ENCODE results near the gene ETHE1.

ETHE1 gene

DNA sequence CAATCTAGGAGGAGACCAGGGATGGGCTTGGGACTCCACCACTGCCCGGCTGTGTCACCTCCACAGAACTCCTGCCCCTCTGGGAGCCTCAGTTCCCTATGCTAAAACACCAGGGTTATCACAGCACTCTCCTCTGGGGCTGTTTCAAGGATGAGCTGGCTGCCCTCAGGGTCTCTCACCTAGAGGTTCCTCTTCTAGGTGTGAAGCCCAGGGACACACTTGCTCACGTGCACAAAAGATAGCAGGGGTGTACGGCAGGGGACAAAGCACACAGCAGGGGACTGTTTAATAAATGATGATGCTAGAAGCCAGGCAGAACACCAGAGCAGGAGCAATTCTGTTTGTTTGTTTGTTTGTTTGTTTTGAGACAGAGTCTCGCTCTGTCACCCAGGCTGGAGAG lies 44.8 kb downstream of the ETHE1 start:
- no peak overlapping the region for H3K4me3 ChIP-seq (ENCODE audit: low read depth, low read length)
- TF ChIP-seq CTCF (IDR thresholded peaks at IDR 0.05; ENCODE audit: low read depth, low read length, missing control alignments): no peak
- DNase-seq (ENCODE audit: low read depth): no peak

GRCh38 chr19:43481701-43482100 lies 45.3 kb downstream of the ETHE1 start:
- no peak for TF ChIP-seq CTCF (IDR thresholded peaks at IDR 0.05; ENCODE audit: low read depth, low read length, missing control alignments)
- no peak overlapping the region for H3K4me3 ChIP-seq (ENCODE audit: low read depth, low read length)
- no peak for DNase-seq (ENCODE audit: low read depth)

DNA sequence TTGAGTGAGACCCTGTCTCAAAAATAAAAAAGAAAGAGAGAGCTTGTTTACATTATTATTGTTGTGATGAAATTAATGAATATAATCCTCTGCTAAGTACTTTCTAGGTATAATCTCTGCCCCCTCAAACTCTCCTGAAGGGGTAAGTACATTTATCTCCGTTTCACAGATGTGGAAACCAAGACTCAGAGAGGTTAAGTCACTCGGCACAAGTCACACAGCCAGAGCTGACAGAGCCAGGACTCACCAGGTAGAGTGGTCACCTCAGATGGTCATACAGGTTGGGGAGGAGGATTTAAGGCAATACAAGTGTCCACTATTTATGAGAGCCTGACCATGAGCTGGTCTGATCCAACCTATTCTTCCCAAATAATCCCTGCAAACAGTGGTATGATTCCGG lies 46.4 kb downstream of the ETHE1 start:
- DNase-seq (ENCODE audit: low read depth): no peak
- no peak overlapping the region for H3K4me3 ChIP-seq (ENCODE audit: low read depth, low read length)
- no peak for TF ChIP-seq CTCF (IDR thresholded peaks at IDR 0.05; ENCODE audit: low read depth, low read length, missing control alignments)

GRCh38 chr19:43479961-43480561 lies 46.9 kb downstream of the ETHE1 start:
- no peak for DNase-seq (ENCODE audit: low read depth)
- no peak for TF ChIP-seq CTCF (IDR thresholded peaks at IDR 0.05; ENCODE audit: low read depth, low read length, missing control alignments)

DNA sequence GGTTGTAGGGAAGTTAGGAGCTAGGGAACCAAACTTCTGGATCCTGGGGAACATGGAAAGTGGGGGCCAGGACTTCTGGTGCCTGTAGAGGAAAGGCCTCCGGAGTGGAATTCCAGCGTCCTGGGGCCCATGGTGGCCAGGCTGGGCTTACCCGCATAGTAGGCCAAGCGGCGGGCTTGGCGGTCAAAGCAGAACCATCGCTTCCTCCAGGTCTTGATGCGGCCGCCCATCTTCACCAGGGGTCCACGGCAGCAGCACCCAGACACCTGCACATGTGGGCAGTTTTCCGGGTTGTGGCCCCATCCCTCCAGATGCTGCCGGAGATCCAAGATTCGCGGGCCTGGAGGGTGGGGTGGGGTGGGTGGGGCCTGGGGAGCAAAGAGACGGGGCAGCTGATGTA lies 47.8 kb downstream of the ETHE1 start:
- no peak overlapping the region for H3K4me3 ChIP-seq (ENCODE audit: low read depth, low read length)
- DNase-seq (ENCODE audit: low read depth): no peak
- no peak for TF ChIP-seq CTCF (IDR thresholded peaks at IDR 0.05; ENCODE audit: low read depth, low read length, missing control alignments)

More at GRCh38 chr19:43479961-43480561, 46.9 kb downstream of the ETHE1 start:
- no peak overlapping the region for H3K4me3 ChIP-seq (ENCODE audit: low read depth, low read length)

- no peak for DNase-seq (ENCODE audit: low read depth)
- H3K4me3 ChIP-seq (ENCODE audit: low read depth, low read length): no peak overlapping the region
- no peak for TF ChIP-seq CTCF (IDR thresholded peaks at IDR 0.05; ENCODE audit: low read depth, low read length, missing control alignments)
Measured at GRCh38 chr19:43478323-43478722, 48.7 kb downstream of the ETHE1 start.

GRCh38 chr19:43476606-43477005 lies 50.4 kb downstream of the ETHE1 start:
- no peak overlapping the region for H3K4me3 ChIP-seq (ENCODE audit: low read depth, low read length)
- TF ChIP-seq CTCF (IDR thresholded peaks at IDR 0.05; ENCODE audit: low read depth, low read length, missing control alignments): no peak
- DNase-seq (ENCODE audit: low read depth): no peak
